GM21737 (cell line): ENCODE results near the gene AHRR.
"Not testable (repeated sequence)": the region's sequence is repeated elsewhere in the genome, so short reads cannot be mapped to it uniquely, and the experiment has no call there.

Source experiments
- ATAC-seq: cut with Tn5 transposase; IDR thresholded peaks from one replicate; pipeline ENCODE4 v1.9.1; 2021; ENCODE audit warnings: mild to moderate bottlenecking, moderate library complexity; ENCODE audit not compliant: unreplicated experiment

The AHRR gene

GRCh38 chr5:375921-376798 lies 54.6 kb downstream of the AHRR start:
- no peak for ATAC-seq

GRCh38 chr5:376799-377325 lies 55.3 kb downstream of the AHRR start:
- no peak for ATAC-seq

- ATAC-seq, result no peak
Observed at GRCh38 chr5:377326-377981, 55.9 kb downstream of the AHRR start.

- ATAC-seq, result no peak
Observed at GRCh38 chr5:378301-378891, 56.9 kb downstream of the AHRR start.

- no peak for ATAC-seq
Observed at GRCh38 chr5:378976-379742, 57.6 kb downstream of the AHRR start.

GRCh38 chr5:380701-381309 lies 59.3 kb downstream of the AHRR start:
- ATAC-seq, result no peak

- no peak for ATAC-seq
Observed at GRCh38 chr5:383066-383465, 61.6 kb downstream of the AHRR start.

GRCh38 chr5:383621-384020 lies 62.1 kb downstream of the AHRR start:
- ATAC-seq, result no peak

- not testable (repeated sequence) for ATAC-seq
Observed at GRCh38 chr5:384576-384975, 63.1 kb downstream of the AHRR start.

- no peak for ATAC-seq
Observed at GRCh38 chr5:385321-385720, 63.8 kb downstream of the AHRR start.

- no peak for ATAC-seq
Observed at GRCh38 chr5:386432-387341, 65.2 kb downstream of the AHRR start.

GRCh38 chr5:387491-388265 lies 66.2 kb downstream of the AHRR start:
- no peak for ATAC-seq

- ATAC-seq, result no peak
Observed at GRCh38 chr5:388266-389196, 67.0 kb downstream of the AHRR start.

GRCh38 chr5:389197-389821 lies 67.8 kb downstream of the AHRR start:
- ATAC-seq, result no peak

- no peak for ATAC-seq
Observed at GRCh38 chr5:389891-390622, 68.5 kb downstream of the AHRR start.
